Measurements from ENCODE around the gene ST6GALNAC1.

GRCh38 chr17:76677406-76677805 is 33.8 kb upstream of the ST6GALNAC1 start:
- TF ChIP-seq CTCF (IDR thresholded peaks at IDR 0.05; ENCODE audit: extremely low read depth in 1 of 2, insufficient read depth in 1 of 2, low read depth in 1 of 2, low read length in 2 of 2) (no peak), POLR2AphosphoS5 (IDR thresholded peaks at IDR 0.05; ENCODE audit: insufficient read depth, low read depth, low read length) (no peak), EZH2 (IDR thresholded peaks at IDR 0.05; ENCODE audit: borderline replicate concordance, low read depth, low read length, severe bottlenecking) (no peak), POLR2A (IDR thresholded peaks at IDR 0.05; ENCODE audit: low read depth, low read length) (no peak), MAX (IDR thresholded peaks at IDR 0.05; ENCODE audit: insufficient read depth, insufficient read length) (no peak)

Measured in endothelial cell of umbilical vein (primary cell).